Lower leg skin (tissue), 4 donors: ENCODE results near the gene FGF23. TPM values are rescaled to one million over a fixed set of nuclear protein-coding genes. Genes with fewer than 3 reads are reported as not detected.

ENCODE experiments used
- DNase-seq, 2 donors: peaks; one replicate each; pipeline ENCODE4 v3.0.0-alpha.2; 2019; ENCODE audit warnings: low spot score in 2 of 2
- H3K4me3 ChIP-seq: fragments of 200-600 bp; sonication (generic); 2 replicates; pipeline ENCODE4 v1.5.1; 2017; ENCODE audit warnings: mild to moderate bottlenecking, low read depth; ENCODE audit not compliant: poor library complexity, severe bottlenecking
- POLR2A ChIP-seq, 2 donors: fragments of 450-650 bp; IDR thresholded peaks; one replicate each; pipeline ENCODE4 v1.6.1; 2016 to 2017; ENCODE audit warnings: antibody characterized with exemption in 2 of 2, mild to moderate bottlenecking in 1 of 2, moderate library complexity in 1 of 2
- WGBS, 2 donors: methylation state at CpG; one replicate each; pipeline ENCODE4 v1.1.5; 2018; 5-methylcytosine and 5-hydroxymethylcytosine counted together
- intact Hi-C: fragments of 100-400 bp; cut with DNase I; formaldehyde crosslinking; loops from one replicate; pipeline ENCODE4 v1.15.0; 2023; ENCODE audit warnings: low total_unique reads
- total RNA-seq, 4 donors: library from RNA; depleted of rRNA; stranded (reverse); fragments of >200 nt; gene quantifications; one replicate each; pipeline ENCODE4 v1.1.0, GENCODE V29; 2016
- TF ChIP-seq, protein P1 (sequence below), 3 donors: fragments of 450-650 bp; IDR thresholded peaks; one replicate each; pipeline ENCODE4 v1.5.1; 2016; ENCODE audit warnings: antibody characterized with exemption in 3 of 3, mild to moderate bottlenecking in 3 of 3, moderate library complexity in 2 of 3

FGF23 gene
- total RNA-seq, 4 donors from 2014 or later = not detected

DNA sequence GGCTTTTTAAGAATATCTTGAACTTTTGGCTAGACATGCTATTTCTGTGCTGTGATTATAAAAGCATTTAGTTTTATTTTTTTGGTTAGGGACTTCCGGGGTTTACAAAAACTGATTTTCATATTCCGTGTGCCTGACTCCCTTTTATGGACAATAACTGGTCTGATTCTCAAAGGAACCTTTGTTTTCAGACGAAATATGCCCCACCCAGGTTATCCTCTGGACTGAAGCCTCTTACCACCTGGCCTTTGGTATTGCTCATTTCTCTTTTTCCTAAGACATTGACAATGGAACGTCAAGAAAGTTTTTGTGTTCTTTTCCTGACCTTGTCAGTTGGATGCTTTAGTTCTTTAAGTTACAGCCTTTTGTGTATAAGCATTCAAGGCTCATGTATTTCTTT lies 47.7 kb downstream of the FGF23 start:
- WGBS, 2 donors = 54 to 64% methylated on average over 4 of the region's 4 CpGs

DNA sequence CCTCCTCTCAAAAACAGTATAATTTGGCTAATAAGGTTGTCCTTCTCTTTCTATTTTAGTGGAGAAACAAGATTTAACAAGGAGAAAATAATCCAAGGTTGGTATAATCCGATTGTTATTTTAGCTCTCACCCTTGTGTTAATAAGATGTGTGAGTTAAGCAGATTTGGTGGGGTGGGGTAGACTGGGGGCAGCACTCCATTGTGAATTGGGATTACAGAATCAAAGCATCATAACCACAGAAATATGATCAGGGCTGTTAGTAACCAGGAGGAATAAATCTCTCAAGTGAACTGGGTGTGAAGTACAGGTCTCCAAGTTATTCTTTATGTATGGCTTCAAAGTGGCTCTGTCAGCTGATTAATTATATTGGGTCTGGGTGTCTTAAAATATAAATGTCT lies 48.3 kb downstream of the FGF23 start:
- intact Hi-C loops = no loop called here
- no peak overlapping the region for H3K4me3 ChIP-seq
- TF ChIP-seq, protein P1, sequence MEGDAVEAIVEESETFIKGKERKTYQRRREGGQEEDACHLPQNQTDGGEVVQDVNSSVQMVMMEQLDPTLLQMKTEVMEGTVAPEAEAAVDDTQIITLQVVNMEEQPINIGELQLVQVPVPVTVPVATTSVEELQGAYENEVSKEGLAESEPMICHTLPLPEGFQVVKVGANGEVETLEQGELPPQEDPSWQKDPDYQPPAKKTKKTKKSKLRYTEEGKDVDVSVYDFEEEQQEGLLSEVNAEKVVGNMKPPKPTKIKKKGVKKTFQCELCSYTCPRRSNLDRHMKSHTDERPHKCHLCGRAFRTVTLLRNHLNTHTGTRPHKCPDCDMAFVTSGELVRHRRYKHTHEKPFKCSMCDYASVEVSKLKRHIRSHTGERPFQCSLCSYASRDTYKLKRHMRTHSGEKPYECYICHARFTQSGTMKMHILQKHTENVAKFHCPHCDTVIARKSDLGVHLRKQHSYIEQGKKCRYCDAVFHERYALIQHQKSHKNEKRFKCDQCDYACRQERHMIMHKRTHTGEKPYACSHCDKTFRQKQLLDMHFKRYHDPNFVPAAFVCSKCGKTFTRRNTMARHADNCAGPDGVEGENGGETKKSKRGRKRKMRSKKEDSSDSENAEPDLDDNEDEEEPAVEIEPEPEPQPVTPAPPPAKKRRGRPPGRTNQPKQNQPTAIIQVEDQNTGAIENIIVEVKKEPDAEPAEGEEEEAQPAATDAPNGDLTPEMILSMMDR (IDR thresholded peaks at IDR 0.05) = no peak
- TF ChIP-seq POLR2A (IDR thresholded peaks at IDR 0.05) = no peak
- whole genome bisulfite sequencing, 2 donors = 79 to 96% methylated on average over 1 of the region's 1 CpG
- no peak for DNase-seq

More for the DNA sequence above, 47.7 kb downstream of the FGF23 start:
- intact Hi-C loops = no loop called here
- TF ChIP-seq, protein P1 (IDR thresholded peaks at IDR 0.05) = no peak
- TF ChIP-seq POLR2A (IDR thresholded peaks at IDR 0.05) = no peak
- no peak for DNase-seq
- no peak overlapping the region for H3K4me3 ChIP-seq

DNA sequence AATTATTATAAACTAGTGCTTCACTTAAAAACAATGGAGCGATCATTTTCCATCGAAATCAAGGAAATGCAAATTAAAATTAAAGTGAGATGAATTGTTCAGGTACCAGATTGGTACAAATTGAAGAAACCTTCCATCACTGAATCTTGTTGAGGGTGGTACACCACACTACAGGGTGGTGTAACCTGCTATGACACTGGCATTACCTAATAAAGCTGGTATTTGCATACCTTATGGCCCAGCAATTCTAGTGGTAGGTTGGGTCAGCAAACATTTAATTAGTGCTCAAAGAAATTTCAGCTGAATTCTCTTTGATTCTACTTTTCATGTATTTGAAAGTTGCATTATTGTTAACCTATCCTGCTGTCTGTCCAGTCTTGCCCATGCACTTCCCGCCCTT lies 49.3 kb downstream of the FGF23 start:
- TF ChIP-seq, protein P1 (IDR thresholded peaks at IDR 0.05) = no peak
- no peak for TF ChIP-seq POLR2A (IDR thresholded peaks at IDR 0.05)
- H3K4me3 ChIP-seq = no peak overlapping the region
- WGBS, 2 donors = 99 to 100% methylated on average over 3 of the region's 3 CpGs
- no peak for DNase-seq
- intact Hi-C loops = no loop called here

DNA sequence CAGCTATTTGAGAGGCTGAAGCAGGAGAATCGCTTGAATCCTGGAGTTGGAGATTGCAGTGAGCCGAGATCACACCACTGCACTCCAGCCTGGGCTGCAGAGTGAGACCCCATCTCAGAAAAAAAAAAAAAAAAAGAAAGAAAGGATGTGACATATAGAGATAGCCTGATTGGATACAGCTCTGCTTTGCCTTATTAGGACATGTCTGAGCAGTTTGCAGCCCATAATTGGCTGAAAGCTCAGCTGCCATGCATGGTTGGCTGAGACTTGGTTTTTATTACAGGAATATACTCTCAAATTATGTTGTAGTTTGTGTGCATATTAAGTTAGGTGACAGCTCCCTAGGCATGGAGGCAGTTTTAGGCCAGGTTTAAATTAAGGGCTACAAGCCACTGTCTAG lies 52.2 kb downstream of the FGF23 start:
- no peak for DNase-seq
- 95 to 97% methylated on average over 2 of the region's 2 CpGs for WGBS, 2 donors
- intact Hi-C loops = no loop called here
- no peak for TF ChIP-seq POLR2A (IDR thresholded peaks at IDR 0.05)
- TF ChIP-seq, protein P1 (IDR thresholded peaks at IDR 0.05) = no peak
- no peak overlapping the region for H3K4me3 ChIP-seq

DNA sequence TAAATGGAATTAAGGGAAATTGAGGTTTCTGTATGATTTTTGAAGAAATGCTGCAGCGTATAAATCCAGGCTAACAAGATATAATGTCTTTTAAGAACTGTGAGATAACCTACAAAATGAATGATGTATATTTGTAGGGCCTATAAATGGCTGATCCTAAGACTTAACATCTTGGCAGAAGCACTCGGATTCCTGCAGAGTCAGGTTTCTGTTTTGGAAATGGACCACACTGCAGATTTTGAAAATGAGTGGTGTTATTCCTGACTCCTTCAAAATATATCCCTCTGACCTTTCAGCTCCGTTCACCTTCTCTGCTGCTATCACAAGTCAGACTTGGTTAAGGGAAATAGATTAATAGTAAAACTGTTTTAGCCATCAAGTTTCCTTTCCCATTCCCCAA lies 53.5 kb downstream of the FGF23 start:
- TF ChIP-seq, protein P1 (IDR thresholded peaks at IDR 0.05) = no peak
- no peak for TF ChIP-seq POLR2A (IDR thresholded peaks at IDR 0.05)
- DNase-seq = no peak
- no peak overlapping the region for H3K4me3 ChIP-seq
- WGBS, 2 donors = 75 to 81% methylated on average over 3 of the region's 3 CpGs
- intact Hi-C loops = no loop called here

DNA sequence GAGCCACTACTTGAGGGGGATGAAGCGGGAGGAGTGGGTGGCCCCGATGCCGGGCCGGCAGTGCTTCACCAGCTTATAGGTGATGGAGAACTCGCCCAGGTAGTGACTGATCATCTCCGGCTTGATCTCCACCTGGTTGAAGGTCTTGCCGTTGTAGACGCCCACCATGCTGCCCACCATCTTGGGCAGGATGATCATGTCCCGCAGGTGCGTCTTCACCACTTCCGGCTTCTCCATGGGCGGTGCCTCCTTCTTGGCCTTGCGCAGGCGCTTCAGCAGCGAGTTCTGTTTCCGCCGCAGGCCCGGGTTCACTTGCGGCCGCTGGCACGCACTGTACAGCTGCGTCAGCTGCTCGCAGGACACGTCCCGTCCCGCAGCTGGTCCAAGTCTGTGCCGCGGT lies 55.1 kb downstream of the FGF23 start:
- TF ChIP-seq, protein P1 (IDR thresholded peaks at IDR 0.05) = no peak
- no peak for TF ChIP-seq POLR2A (IDR thresholded peaks at IDR 0.05)
- H3K4me3 ChIP-seq = no peak overlapping the region
- DNase-seq = no peak
- WGBS, 2 donors = 96% methylated on average over 28 of the region's 28 CpGs
- intact Hi-C loops = no loop called here
